ENCODE data around the gene NBEAL1.
"Not testable (repeated sequence)": the region's sequence is repeated elsewhere in the genome, so short reads cannot be mapped to it uniquely, and the experiment has no call there.

NBEAL1 gene

DNA sequence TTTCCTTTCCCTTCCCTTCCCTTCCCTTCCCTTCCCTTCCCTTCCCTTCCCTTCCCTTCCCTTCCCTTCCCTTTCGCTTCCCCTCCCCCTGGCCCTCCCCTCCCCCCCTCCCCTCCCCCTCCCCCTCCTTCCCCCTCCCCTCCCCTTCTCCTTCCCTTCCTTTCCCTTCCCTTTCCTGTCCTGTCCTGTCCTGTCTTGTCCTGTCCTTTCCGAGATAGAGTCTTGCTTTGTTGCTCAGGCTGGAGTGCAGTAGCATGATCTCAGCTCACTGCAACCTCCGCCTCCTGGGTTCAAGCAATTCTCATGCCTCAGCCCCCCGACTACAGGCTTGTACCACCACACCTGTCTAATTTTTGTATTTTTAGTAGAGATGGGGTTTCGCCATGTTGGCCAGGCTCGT is 24.5 kb downstream of the NBEAL1 start:
- DNase-seq (ENCODE audit: low read depth), result not testable (repeated sequence)

DNA sequence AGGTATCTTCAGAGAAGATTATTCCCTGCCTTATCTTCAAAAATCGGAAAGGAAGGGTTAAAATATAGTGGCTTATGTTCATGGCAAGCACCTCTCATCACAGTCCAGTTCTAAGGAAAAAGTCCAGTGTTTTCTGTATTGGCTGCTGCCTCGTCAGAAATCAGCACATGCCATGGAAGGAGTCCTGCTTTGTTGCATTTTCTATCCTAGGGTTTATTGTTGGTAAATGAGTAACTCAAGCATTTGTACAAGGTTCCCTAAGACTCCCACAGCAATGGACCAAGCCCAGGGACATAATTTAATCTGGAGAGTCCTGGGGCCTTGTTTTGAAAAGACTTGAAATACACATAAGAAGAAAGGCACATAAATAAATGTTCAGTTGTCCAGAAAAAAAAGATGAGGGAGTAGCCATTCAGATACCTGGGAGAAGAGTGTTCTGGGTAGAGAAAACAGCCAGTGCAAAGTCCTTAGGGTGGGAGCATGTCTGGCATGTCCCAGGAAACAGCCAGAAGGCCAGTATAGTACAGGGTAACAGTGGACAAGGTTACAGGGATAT is 26.4 kb downstream of the NBEAL1 start:
- no peak for DNase-seq (ENCODE audit: low read depth)

DNA sequence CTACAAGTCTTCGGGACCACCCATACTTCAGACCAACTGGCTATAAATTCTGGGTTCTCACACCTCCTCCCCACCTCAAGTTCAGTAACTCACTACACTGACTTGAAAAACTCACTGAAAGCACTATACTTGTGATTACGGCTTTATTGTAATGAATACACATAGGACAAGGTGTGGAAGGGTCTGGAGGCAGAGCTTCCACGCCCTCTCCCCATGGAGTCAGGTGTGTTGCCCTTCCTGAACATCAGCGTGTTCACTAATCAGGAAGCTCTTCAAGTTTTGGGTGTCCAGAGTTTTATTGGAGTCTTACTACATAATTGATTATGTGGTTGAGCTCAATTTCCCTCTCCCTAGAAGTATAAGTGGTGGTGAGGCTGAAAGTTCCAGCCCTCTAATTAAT is 27.5 kb downstream of the NBEAL1 start:
- no peak for DNase-seq (ENCODE audit: low read depth)

DNA sequence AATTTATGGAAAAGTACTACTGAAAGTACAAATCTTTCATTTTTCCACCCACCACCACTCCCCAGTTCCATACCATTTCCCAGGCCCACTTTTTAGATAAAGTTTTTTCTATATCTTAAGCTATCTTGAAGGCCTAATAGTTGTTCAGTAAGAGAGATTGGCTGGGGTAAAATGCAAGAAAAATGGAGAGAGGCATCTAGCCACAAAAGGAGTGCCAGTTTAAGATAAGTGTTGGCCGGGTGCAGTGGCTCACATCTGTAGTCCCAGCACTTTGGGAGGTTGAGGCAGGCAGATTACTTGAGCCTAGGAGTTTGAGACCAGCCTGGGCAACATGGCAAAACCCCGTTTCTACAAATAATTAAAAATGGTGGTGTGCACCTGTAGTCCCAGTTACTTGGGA is 28.6 kb downstream of the NBEAL1 start:
- DNase-seq (ENCODE audit: low read depth), result no peak

DNA sequence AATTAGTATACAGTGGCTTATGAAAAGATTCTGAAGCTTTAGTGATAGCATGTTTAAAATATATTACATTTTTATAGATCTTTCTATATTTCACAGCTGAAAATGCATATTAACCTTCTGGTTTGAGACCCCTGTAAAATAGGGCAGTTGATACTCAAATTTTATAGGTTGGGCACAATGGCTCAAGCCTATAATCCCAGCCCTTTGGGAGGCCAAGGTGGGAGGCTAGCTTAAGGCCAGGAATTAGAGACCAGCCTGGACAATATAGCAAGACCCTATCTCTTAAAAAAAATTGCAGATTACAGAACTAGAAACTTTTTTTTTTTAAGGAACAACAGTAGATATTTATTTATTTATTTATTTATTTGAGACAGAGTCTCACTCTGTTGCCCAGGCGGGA is 31.2 kb downstream of the NBEAL1 start:
- no peak for DNase-seq (ENCODE audit: low read depth)

DNA sequence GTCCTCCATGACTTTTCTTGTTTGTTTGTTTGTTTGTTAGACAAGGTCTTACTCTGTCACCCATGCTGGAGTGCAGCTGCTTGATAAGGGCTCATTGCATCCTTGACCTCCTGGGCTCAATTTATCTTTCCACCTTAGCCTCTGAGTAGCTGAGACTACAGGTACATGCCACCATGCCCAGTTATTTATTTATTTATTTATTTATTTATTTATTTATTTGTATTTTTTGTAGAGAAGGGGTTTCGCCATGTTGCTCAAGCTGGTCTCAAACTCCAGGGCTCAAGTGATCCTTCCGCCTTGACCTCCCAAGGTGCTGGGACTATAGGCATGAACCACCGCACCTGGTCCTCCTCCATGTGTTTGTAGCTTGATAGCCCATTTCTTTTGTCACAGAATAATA is 37.9 kb downstream of the NBEAL1 start:
- DNase-seq (ENCODE audit: low read depth), result no peak

DNA sequence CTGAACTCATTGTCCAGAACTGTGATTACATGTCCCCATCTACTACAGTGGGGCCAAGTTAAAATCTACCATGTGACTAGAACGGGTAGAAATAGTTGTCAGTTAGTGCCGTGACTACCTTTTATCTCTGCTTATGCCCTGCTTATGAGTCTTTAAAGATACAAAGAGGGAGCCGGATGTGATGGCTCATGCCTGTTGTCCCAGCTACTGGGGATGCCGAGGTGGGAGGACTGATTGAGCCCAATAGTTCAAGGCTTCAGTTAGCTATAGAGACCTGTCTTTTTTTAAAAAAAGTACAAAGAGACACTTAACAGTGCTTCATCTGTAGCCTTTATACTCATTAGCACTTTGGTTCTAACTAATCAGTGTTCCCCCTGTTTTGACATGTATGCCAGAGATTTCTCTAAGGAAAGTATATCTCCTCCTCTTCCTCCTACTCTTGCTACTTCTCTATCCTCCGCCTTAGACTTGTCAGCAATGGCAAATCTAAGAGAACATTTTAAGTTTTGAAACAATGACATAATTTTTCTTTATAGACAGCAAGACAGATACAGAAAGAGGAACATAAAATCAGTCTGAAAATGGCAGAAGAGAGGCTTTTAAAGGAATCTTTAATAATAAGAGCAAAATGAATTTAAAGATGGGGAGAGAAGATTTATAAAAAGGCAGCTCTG is 45.0 kb downstream of the NBEAL1 start:
- no peak for DNase-seq (ENCODE audit: low read depth)

DNA sequence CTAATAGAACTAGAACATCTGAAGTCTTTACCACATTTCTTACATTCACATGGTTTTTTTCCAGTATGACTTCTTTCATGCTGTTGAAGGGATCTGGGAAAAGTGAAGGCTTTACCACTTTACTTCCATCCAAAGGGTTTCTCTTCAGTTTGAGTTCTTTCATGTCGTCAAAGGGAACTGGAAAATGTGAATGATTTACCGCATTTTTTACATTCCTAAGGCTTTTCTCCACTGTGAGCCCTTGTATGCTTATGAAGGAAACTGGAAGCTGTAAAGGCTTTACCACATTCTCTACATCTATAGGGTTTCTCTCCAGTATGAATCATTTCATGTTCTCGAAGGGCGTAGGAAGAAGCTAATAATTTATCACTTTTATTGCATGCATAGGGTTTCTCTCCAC is 46.7 kb downstream of the NBEAL1 start:
- no peak for DNase-seq (ENCODE audit: low read depth)

DNA sequence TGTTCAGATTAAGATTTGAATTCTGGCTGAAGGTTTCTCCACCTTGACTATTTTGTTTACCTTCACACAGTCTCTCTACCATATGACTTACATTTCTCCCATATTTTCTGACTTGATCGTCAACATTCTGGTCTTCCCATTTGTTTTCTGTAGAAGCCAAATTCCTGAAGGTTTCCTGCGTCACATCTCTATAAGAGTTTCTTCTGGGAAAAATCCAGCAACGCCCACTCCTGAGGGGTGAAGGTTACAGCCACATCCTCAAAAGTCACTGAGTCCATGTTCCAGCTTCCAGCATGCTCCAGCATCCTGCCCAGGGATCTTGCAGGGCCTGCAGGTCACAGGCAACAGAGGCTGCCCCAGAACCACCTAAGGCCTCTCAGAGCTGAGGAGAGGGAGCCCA is 47.5 kb downstream of the NBEAL1 start:
- DNase-seq (ENCODE audit: low read depth), result no peak

DNA sequence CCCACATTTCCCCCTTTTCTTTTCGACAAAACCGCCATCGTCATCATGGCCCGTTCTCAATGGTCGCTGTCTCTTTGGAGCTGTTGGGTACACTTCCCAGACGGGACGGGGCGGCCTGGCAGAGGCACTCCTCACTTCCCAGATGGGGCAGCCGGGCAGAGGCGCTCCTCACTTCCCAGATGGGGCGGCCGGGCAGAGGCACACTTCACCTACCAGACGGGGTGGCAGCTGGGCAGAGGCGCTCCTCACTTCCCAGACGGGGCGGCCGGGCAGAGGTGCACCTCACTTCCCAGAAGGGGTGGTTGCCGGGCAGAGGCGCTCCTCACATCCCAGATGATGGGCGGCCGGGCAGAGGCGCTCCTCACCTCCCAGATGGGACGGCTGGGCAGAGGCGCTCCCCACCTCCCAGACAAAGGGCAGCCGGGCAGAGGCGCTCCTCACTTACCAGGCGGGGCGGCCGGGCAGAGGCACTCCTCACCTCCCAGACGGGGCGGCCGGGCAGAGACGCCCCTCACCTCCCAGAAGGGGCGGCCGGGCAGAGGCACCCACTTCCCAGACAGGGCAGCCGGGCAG is 51.9 kb downstream of the NBEAL1 start:
- not testable (repeated sequence) for DNase-seq (ENCODE audit: low read depth)

DNA sequence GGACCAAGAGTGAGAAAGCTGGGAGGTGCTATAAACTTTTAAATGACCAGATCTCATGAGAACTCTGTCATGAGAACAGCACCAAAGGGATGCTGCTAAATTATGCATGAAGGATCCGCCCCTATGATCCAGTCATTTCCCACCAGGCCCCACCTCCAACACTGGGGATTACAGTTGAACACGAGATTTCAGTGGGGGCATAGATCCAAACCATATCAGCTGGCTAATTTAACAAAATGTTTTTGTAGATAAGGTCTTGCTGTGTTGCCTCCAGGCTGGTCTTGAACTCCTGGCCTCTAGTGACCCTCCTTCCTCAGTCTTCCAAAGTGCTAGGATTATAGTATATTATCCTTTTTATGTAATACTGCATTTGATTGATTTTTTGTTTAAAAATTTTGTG is 56.0 kb downstream of the NBEAL1 start:
- DNase-seq (ENCODE audit: low read depth), result no peak

DNA sequence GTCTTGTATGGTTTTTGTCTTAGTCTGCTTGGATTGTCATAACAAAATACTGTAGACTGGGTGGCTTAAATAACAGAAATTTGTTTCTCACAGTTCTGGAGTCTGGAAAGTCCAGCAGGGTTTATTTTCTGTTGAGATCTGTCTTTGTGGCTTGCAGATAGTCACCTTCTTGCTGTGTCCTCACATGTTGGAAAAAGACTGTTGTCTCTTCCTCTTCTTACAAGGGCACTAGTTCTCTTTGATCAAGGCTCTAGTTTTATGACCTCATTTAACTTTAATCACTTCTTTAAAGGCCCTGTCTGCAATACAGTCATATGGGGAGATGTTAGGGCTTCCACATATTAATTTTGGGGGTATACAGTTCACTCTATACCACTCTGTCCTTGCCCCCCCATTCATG is 56.5 kb downstream of the NBEAL1 start:
- no peak for DNase-seq (ENCODE audit: low read depth)

DNA sequence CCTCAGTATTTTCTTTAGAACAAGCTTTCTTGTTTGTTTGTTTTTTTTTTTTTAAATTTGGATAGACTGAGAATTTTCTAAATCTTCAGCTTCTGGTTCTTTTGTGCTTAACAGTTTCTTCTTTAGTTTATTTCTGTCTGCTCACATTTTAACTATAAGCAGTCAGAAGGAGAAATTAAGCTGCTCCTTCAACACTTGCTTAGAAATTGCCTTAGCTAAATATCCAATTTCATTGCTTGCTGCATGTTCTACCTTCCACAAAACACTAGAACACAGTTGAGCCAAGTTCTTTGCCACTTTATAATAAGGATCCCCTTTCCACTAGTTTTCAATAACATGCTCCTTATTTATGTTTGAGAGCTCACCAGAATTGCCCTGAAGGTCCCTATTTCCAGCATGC is 57.7 kb downstream of the NBEAL1 start:
- DNase-seq (ENCODE audit: low read depth), result no peak

DNA sequence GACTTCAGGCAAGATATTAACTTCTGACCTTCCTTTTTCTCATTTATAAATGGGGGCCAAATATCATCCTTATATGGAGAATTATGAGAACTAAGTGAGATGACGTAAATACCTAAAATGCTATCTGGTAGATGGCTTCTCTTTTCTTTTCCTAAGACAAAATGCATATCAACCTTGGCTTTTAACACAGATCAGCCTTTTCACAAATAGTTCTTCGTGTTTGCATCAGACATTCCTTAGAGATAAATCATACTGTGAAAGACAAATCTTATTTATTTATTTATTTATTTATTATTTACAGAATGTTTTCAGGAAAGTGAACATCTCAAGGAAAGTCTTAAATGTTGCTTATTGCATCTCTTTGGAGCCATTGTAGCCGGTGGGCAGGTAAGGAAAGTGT is 62.8 kb downstream of the NBEAL1 start:
- DNase-seq (ENCODE audit: low read depth), result no peak

DNA sequence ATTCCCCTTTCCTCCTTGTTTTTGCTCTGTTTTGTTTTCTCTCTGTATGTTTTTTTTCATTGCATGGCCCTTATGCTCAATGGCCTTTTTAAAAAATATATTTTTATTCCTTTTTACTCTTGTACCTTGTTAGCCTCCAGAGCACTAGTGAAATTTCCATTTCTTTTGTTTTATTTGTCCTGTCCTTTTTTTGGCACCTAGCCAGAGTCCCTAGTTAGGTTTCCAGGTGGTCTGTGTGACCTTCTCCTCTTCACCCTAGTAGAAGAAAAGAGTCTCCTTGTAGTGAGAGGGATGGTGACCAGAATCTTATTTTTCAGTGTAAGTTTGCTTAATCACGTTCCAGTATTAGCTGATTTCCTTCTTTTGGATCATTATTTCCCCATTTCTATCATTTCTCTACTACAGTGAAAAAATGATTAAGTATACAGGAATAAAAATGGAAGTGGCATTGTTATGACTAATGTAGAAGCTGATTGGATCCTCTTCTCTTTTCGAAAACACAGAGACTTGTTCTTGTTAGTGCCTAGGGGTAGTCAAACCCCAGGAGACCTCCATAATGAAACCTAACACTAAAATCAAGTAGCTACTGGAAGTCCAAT is 65.9 kb downstream of the NBEAL1 start:
- DNase-seq (ENCODE audit: low read depth), result no peak

DNA sequence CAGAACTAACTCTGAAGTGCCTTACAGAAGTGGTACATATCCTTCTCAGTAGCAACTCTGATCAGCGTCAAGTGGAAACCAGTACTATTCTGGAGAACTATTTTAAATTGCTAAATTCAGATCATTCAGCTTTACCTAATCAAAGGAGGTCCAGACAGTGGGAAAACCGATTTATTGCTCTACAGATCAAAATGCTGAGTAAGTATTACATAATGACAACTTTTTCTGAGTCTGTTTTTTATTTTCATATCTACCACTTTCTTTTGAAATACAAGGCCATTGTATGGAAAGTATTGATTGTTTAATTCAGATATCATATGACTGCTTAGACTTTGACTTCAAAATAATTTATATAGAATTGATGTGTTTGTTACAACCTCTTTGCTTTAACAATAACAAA is 68.7 kb downstream of the NBEAL1 start:
- no peak for DNase-seq (ENCODE audit: low read depth)

DNA sequence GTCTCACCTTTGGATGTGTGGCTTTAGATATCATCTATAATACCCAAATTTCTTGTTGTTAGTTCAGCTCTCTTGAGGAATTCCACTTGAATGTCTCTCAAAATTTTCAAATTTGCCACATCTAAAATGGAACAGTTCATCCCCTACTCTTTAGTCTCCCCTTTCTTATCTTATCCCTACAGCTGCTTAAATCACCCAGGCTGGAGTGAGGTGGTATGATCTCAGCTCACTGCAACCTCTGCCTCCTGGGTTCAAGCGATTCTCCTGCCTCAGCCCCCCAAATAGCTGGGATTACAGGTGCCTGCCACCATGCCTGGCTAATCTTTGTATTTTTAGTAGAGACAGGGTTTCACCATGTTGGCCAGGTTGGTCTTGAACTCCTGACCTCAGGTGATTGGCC is 71.7 kb downstream of the NBEAL1 start:
- not testable (repeated sequence) for DNase-seq (ENCODE audit: low read depth)

DNA sequence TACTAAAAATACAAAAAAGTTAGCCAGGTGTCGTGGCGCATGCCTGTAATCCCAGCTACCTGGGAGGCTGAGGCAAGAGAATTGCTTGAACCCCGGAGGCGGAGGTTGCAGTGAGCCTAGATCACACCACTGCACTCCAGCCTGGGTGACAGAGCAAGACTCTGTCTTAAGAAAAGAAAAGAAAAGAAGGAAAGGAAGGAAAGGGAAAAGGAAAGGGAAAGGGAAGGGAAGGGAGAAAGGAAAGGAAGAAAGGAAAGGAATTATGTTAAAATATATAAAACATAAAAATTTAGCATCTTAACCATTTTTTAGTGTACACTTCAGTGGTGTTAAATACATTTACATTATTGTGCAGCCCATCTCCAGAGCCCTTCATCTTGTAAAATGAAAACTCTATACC is 76.0 kb downstream of the NBEAL1 start:
- not testable (repeated sequence) for DNase-seq (ENCODE audit: low read depth)

DNA sequence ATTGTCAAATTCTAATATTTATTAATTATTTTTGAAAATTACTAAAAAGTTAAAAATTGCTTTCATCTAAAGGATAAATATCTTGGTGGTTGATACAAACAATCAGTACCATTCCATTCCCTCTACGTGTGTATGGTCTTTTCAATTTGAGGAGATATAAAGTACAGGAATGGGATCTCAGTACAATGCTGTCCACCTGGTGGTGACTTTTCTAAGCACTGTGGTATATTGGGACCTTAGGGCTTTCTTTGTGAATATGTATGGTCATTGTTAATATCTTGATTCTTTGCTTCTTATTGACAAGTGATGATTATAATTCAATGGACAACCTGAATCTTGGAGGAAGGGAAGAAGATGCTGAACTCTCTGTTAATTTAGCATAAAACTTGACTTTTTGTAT is 83.1 kb downstream of the NBEAL1 start:
- no peak for DNase-seq (ENCODE audit: low read depth)

DNA sequence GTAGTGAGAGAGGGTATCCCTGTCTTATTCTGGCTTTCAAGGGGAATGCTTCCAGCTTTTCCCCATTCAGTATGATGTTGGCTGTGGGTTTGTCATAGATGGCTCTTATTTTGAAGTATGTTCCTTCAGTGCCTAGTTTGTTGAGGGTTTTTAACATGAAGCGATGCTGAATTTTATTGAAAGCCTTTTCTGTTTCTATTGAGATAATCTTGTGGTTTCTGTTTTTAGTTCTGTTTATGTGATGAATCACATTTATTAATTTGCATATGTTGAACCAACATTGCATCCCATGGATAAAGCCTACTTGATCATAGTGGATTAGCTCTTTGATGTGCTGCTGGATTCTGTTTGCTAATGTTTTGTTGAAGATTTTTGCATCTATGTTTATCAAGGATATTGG is 87.7 kb downstream of the NBEAL1 start:
- not testable (repeated sequence) for DNase-seq (ENCODE audit: low read depth)

DNA sequence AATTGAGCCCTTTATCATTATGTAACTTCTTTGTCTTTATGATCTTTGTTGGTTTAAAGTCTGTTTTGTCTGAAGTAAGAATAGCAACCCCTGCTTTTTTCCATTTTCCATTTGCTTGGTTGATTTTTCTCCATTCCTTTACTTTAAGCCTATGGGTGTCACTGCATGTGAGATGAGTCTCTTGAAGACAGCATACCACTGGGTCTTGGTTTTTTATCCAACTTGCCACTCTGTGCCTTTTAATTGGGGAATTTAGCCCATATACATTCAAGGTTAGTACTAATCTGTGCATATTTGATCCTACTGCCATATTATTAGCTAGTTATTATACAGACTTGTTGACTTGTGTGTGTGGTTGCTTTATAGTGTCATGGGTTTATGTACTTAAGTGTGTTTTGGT is 89.6 kb downstream of the NBEAL1 start:
- DNase-seq (ENCODE audit: low read depth), result no peak

DNA sequence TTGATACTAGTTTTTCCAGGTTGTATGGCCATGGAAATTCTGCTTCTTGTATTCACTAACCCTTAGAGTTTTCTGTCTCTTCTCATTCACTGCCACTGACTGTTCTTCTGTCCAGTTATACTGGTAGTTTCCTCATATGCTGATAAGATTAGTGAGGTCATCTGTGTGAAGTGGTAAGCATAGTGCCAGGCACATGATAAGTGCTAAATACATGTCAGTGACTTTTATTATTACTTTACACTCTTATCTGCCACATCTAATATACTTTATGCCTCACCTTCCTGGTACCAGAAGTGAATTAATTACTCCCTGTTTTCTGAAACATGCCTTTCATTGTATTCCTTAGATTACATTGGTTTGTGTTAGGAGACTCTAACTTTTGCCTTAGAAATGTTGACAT is 91.3 kb downstream of the NBEAL1 start:
- DNase-seq (ENCODE audit: low read depth), result no peak

DNA sequence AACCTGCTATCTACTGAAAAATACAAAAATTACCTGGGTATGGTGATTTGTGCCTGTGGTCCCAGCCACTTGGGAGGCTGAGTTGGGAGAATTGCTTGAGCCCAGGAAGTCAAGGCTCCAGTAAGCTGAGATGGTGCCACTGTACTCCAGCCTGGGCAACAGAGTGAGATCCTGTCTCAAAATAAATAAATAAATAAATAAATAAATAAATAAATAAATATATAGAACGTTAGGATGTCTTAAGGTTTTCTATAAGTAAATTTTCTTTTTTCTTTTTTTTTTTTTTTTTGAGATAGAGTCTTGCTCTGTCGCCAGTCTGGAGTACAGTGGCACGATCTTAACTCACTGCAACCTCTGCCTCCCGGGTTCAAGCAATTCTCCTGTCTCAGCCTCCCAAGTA is 95.8 kb downstream of the NBEAL1 start:
- DNase-seq (ENCODE audit: low read depth), result not testable (repeated sequence)

DNA sequence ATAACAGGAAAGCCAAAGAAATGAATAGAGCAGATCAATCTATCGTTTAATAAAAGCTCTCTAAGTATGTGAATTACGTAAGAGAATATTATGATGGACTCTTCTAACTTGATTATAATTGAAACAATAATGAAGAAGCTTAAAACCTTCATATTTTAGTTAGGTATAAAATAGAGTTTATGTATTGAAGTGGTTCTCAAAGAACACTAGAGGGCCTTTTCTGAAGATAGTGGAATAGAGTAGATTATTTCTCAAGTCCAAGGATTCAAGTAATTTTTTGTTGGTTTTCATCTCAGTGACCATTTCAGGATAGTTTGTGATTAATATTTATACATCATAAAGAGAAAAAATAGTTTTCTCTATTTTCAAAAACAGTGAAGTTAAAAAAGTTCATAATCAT is 97.7 kb downstream of the NBEAL1 start:
- DNase-seq (ENCODE audit: low read depth), result no peak
